A172 (cell line): ENCODE results near the gene CBR3. TPM values are rescaled to one million over a fixed set of nuclear protein-coding genes. Genes with fewer than 3 reads are reported as not detected.

Experiments
- DNase-seq: peaks from one replicate; pipeline ENCODE4 v3.0.0-alpha.2; 2015; ENCODE audit warnings: low spot score
- total RNA-seq: library from RNA; depleted of rRNA; stranded (reverse); fragments of >200 nt; shearing (Covaris generic); gene quantifications from 2 replicates; pipeline ENCODE4 v1.2.3, GENCODE V29; 2014

The CBR3 gene
- total RNA-seq, 1 experiment from 2014 or later: 31.7 TPM

GRCh38 chr21:36155603-36156338, 20.9 kb downstream of the CBR3 start:
- no peak for DNase-seq

GRCh38 chr21:36156339-36156814, 21.5 kb downstream of the CBR3 start:
- peak; percentile 96 for DNase-seq

GRCh38 chr21:36156815-36157670, 22.2 kb downstream of the CBR3 start, which contains the start of gene DOP1B:
DOP1B (plus strand) TSS chr21:36156824; CDS start chr21:36164734, 7,910 bp downstream.
- no peak for DNase-seq

GRCh38 chr21:36159356-36159921, 24.6 kb downstream of the CBR3 start:
- no peak for DNase-seq

GRCh38 chr21:36160850-36161178, 25.9 kb downstream of the CBR3 start:
- no peak for DNase-seq

GRCh38 chr21:36162631-36163030, 27.8 kb downstream of the CBR3 start:
- peak; percentile 27 for DNase-seq

- DNase-seq: no peak
These were observed 29.2 kb downstream of the CBR3 start for GRCh38 chr21:36163750-36164741.

- no peak for DNase-seq
These were observed 30.5 kb downstream of the CBR3 start for GRCh38 chr21:36165356-36165755.

- peak; percentile 38 for DNase-seq
These were observed 31.8 kb downstream of the CBR3 start for GRCh38 chr21:36166705-36167104.

- no peak for DNase-seq
These were observed 32.7 kb downstream of the CBR3 start for GRCh38 chr21:36167541-36167940.

- no peak for DNase-seq
These were observed 34.7 kb downstream of the CBR3 start for GRCh38 chr21:36169470-36170128.

GRCh38 chr21:36170823-36171222, 35.9 kb downstream of the CBR3 start:
- DNase-seq: no peak

- no peak for DNase-seq
These were observed 36.5 kb downstream of the CBR3 start for GRCh38 chr21:36171336-36171735.

GRCh38 chr21:36171741-36172331, 37.0 kb downstream of the CBR3 start:
- DNase-seq: no peak

- no peak for DNase-seq
These were observed 39.9 kb downstream of the CBR3 start for GRCh38 chr21:36174780-36175179.

GRCh38 chr21:36175771-36176565, 41.1 kb downstream of the CBR3 start:
- no peak for DNase-seq

GRCh38 chr21:36178349-36178748, 43.5 kb downstream of the CBR3 start:
- no peak for DNase-seq

- DNase-seq: no peak
These were observed 44.3 kb downstream of the CBR3 start for GRCh38 chr21:36179145-36179544.

- no peak for DNase-seq
These were observed 46.1 kb downstream of the CBR3 start for GRCh38 chr21:36180963-36181362.
